NCI-H82 treated with DMSO at 0.1 percent for 48 hours (cell line): Measurements from ENCODE around the gene NRG3.

ENCODE experiments used
- DNase-seq: peaks from one replicate; lab custom pipeline; 2025; ENCODE audit not compliant: unreplicated experiment; lab: John Stamatoyannopoulos, UW

The NRG3 gene

GRCh38 chr10:81882011-81882410 lies 7.0 kb downstream of the NRG3 start:
- no peak for DNase-seq

- DNase-seq, result no peak
Measured at GRCh38 chr10:81884856-81885255, 9.9 kb downstream of the NRG3 start.

GRCh38 chr10:81885491-81885890 lies 10.5 kb downstream of the NRG3 start:
- DNase-seq, result no peak

GRCh38 chr10:81886939-81887338 lies 11.9 kb downstream of the NRG3 start:
- DNase-seq, result no peak

GRCh38 chr10:81889181-81889769 lies 14.3 kb downstream of the NRG3 start:
- no peak for DNase-seq

GRCh38 chr10:81894616-81895015 lies 19.6 kb downstream of the NRG3 start:
- no peak for DNase-seq

GRCh38 chr10:81898518-81898917 lies 23.5 kb downstream of the NRG3 start:
- DNase-seq, result no peak

GRCh38 chr10:81900989-81901388 lies 26.0 kb downstream of the NRG3 start:
- no peak for DNase-seq

GRCh38 chr10:81903472-81903871 lies 28.5 kb downstream of the NRG3 start:
- no peak for DNase-seq

GRCh38 chr10:81905161-81905560 lies 30.2 kb downstream of the NRG3 start:
- no peak for DNase-seq

- DNase-seq, result no peak
Measured at GRCh38 chr10:81909453-81909852, 34.5 kb downstream of the NRG3 start.

- no peak for DNase-seq
Measured at GRCh38 chr10:81911328-81911727, 36.3 kb downstream of the NRG3 start.

GRCh38 chr10:81914736-81915503 lies 39.9 kb downstream of the NRG3 start:
- DNase-seq, result no peak

GRCh38 chr10:81915504-81915897 lies 40.5 kb downstream of the NRG3 start:
- no peak for DNase-seq

- no peak for DNase-seq
Measured at GRCh38 chr10:81917666-81918065, 42.7 kb downstream of the NRG3 start.

- DNase-seq, result no peak
Measured at GRCh38 chr10:81918766-81919165, 43.8 kb downstream of the NRG3 start.

- DNase-seq, result no peak
Measured at GRCh38 chr10:81920213-81920829, 45.3 kb downstream of the NRG3 start.

- DNase-seq, result no peak
Measured at GRCh38 chr10:81928119-81928518, 53.1 kb downstream of the NRG3 start.

- no peak for DNase-seq
Measured at GRCh38 chr10:81943583-81943982, 68.6 kb downstream of the NRG3 start.

- no peak for DNase-seq
Measured at GRCh38 chr10:81944609-81945008, 69.6 kb downstream of the NRG3 start.

GRCh38 chr10:81949283-81949682 lies 74.3 kb downstream of the NRG3 start:
- no peak for DNase-seq

- no peak for DNase-seq
Measured at GRCh38 chr10:81950358-81950757, 75.4 kb downstream of the NRG3 start.
